GM18526 (cell line): ENCODE data around the gene RREB1.

ENCODE experiments used
- POLR2A ChIP-seq: IDR thresholded peaks from 3 replicates; pipeline ENCODE4 v1.6.1; 2011; ENCODE audit not compliant: insufficient read length; ENCODE audit errors: extremely low read depth

RREB1 gene

DNA sequence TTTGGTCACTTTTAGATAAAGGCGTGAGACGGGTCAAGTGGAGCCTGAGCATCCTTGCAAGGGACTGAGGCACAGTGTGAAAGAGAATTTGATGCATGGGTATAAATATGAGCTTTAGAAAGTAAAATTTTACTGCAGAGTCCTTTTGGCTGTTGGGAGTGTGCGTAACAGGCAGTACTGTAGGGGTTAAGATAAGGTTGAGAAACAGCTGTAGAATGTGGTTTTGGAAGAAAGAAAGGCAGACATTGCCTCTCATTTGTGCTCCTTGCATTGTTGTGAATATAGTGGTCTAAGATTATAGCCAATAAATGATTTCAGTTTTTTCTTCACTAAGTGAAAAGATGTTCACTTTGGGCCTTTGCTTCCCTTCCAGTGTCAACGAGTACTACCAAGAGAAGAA is 73.0 kb downstream of the RREB1 start:
- no peak for TF ChIP-seq POLR2A

DNA sequence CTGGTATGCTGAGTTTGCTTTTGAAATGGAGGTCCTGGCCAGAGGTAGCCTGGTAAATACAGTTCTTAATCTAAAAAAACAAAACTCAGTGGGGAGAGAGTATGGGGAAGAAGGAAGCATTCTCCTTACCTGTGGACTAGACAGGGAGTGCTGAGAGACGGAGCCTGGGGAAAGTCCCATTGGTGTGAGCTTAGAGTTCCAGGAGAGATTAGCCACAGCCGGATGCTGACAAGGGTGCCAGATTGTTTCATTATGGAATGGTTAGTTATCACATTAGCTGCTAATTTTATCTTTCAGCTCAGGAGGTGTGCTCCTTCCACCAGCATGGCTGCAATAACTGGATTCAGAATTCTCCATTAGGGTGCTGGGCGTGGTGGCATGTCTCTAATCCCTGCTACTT is 75.9 kb downstream of the RREB1 start:
- TF ChIP-seq POLR2A, result no peak

DNA sequence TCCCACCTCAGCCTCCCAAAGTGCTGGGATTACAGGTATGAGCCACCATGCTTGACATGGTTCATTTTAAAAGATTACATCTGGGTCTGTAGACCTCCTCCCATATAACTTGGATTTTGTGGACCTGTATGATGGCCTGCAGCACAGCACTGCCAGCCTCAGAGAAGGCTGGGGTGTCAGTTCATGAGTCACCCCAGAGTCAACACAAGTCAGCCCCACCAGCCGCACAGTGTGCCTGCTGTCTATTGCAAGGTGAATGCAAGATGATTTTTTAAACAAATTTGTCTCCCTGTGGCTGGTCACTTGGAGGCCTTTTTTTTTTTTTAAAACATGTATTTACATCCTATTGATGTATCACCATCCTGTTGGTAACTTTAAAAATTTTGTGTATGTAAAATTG is 76.7 kb downstream of the RREB1 start:
- TF ChIP-seq POLR2A, result no peak

DNA sequence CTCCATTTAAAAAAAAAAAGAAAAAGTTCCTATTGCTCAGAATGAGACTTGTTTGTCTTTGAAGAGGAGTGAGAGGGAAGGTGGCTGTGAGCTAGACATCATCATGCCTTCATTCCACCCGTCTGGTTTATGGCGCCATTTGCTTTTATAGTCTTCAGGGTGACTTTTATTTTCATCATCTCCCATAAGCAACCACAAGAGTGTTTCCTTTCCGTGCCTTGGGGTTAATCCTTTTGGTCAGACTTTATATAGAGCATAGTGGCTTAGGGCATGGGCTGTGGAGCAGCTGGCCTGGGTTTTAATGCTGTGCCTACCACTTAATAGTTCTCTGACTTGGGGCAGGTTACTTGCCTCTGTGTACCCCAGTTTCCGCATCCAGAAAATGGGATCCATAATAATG is 77.8 kb downstream of the RREB1 start:
- TF ChIP-seq POLR2A, result no peak

DNA sequence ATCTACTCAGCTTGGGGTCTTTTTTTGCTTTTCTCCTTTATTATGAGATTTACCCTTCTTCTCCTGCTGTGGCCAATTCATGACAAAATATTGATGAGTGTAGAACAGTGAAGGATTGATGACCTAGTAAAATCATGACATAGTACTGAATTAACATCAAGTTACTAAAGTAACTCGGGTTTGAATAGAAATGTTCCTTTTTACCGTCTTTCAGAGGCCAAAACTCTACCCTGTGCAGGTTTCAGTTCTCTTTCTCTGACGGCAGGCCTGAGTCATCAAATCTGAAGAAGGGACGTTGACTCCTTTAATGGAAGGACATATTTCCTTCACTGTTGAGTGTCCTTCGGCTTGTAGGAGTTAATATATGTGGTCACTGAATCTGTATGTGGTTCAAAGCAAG is 80.7 kb downstream of the RREB1 start:
- TF ChIP-seq POLR2A, result no peak

DNA sequence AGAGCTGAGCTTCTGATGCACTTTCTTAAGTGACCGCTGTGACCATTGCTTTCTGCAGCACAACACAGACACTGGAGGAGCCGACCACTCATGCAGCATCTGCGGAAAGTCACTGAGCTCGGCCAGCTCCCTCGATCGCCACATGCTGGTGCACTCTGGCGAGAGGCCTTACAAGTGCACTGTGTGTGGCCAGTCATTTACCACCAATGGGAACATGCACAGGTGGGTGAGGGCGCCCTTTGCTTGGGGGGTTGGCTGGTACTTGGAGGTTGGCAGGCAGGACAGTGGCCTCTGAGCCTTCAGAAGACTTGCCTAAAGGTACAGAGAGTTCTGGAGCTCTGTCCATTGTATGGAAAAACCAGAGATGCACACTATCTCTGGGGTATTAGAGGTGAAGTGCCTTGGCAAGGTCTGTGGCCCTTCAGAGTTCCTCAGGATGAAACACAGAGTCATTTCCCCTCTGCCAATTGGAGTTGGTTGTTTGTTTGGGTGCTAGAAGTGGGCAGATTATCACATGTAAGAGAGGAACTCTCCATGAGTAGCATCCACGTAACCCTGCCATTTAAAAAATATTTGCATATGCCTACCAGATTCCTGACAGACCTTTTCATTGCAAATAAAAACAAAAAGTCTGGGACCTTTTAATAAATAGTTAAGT is 81.5 kb downstream of the RREB1 start:
- TF ChIP-seq POLR2A, result no peak

DNA sequence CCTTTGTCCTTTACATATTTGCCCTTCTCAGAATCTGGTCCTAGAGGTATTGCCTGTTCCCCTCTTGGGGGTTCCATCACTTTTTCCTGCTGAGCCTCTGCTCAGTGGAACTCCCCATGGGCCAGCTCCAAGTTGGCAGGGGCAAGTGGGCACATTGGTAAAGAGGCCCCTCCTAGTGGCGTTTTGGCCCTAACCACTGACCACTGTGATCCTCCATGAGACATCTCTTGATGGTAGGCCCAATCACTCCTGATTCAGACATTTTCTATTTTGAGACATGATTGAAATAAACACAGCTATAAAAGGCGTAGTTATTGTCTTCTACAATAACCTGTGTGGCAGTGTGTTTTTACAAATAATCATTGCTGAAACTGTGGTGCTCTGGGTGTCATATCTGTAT is 83.0 kb downstream of the RREB1 start:
- TF ChIP-seq POLR2A, result no peak

DNA sequence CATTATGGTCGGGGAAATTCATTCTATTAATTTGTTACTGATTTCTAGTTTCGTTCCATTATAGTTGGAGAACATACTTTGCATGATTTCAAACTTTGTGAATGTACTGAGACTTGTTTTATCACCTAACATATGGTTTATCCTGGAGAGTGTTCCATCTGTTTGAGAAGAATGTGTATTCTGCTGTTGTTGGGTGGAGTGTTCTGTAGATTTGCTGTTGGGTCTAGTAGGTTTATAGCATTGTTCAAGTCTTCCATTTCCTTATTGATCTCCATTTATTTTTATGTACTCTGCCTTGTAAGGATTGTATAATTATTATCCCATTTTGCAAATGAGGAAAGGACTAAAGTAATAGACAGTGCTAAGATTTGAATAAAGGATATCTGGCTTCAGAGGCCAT is 85.4 kb downstream of the RREB1 start:
- TF ChIP-seq POLR2A, result no peak

DNA sequence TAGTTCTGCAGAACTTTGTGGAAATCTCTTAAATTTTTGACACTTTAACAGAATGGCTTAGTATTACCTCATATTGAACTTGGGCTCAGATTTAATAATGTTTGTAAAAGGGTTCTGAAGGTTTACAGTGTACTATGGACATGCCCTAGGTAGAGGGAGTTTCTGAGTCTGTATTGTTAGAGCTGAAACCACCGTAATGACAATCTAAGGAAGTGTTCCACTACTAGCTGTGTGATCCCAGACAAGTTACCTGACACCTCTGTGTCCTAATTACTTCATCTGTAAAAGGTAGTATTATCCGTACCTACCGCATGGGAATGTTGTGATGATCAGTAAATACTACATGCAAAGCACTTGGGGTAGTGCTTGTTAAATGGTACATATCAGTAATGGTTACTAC is 86.9 kb downstream of the RREB1 start:
- no peak for TF ChIP-seq POLR2A

DNA sequence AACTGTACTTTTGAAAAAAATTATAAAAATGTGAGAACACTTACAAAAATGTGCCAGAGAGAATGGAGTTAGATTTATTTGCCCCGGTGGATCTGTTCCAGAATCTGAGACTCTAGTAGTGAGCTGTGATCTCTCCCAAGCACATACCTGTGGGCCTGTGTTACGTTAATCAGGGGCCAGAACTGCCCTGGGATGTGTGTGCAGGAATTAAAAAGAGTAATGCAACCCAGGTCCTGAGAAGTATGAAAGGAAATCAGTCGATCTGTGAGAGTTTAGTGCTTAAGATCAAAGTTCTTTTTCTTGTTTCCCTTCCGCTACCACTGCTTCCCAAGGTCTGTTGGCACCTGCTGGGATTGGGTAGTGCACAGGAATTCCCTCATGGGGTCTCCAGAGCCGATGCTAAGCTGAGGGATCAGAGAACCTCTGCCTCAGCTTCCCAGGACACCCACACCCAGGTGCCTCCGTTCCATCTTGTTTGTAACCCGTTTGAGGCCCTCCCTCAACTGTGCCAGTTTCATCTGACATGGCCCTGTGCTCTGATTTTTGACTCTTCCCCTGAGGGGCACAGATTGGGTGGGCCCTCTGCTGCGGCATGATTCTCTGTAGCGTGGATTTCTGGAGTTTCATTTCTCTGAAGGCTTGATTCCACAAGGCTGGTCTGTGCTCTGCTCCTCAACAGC is 87.7 kb downstream of the RREB1 start:
- no peak for TF ChIP-seq POLR2A

DNA sequence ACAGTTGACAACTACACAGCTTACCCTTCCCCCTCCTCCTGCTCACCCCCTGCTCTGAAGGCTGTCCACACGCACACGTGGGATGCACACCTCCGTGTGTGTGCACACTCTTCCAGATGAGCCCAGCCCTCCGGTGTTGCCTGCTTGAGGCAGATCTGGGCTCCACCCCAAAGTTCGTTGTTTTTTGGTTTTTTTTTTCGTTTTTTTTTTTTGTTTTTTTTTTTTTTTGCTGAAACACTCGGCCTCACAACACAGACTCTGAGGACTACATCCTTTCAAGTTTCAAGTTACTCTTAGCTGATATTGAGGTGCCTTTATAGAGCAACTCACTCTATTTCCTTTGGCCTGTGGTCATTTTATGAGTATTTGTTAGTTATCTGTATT is 88.2 kb downstream of the RREB1 start:
- TF ChIP-seq POLR2A, result no peak

DNA sequence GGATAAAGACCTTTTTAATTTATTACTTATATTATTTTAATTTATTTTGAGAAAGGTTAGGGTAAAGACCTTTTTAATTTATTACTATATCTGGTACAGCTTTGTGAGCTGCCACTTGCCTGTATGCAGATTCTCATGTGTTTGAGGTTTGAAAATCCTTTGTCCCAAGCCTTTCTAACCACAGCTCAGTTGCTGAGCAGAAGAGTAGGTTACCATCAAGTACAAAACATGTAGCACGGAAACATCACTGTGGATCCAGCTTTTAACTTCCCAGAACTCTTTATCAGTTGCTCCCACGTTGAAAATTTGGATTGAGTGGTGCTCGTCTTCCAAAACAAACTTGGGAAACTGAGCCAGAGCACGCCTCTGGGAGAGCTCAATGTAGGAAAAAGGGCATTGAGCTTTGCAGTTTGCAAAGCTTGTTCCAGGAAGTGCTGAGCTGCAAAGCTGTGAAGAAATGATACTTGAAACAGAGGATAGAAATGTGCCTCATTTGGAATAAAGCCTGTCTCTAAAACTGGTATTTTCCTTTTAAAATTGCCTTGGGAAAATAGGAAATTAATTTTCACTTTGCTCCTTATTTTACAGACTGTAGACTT is 89.0 kb downstream of the RREB1 start:
- TF ChIP-seq POLR2A, result no peak

DNA sequence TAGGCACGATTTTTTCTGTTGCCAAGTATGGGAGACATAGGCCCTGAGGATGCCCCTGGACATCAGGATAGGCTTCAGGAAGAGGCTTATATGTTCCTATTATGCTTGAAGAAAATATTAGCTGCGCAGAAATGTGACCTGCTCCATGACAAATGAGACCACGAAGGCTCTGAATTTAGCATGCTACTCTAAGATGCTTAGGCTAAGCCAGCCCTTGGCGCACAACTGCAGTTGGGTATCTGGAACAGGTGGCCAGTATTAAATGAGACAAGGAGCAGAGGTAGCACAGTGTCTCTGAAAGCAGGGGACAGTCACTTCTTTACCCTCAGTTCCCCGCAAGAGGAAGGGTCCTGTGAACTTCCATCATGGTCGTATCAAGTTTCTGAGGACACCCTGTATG is 90.0 kb downstream of the RREB1 start:
- no peak for TF ChIP-seq POLR2A

DNA sequence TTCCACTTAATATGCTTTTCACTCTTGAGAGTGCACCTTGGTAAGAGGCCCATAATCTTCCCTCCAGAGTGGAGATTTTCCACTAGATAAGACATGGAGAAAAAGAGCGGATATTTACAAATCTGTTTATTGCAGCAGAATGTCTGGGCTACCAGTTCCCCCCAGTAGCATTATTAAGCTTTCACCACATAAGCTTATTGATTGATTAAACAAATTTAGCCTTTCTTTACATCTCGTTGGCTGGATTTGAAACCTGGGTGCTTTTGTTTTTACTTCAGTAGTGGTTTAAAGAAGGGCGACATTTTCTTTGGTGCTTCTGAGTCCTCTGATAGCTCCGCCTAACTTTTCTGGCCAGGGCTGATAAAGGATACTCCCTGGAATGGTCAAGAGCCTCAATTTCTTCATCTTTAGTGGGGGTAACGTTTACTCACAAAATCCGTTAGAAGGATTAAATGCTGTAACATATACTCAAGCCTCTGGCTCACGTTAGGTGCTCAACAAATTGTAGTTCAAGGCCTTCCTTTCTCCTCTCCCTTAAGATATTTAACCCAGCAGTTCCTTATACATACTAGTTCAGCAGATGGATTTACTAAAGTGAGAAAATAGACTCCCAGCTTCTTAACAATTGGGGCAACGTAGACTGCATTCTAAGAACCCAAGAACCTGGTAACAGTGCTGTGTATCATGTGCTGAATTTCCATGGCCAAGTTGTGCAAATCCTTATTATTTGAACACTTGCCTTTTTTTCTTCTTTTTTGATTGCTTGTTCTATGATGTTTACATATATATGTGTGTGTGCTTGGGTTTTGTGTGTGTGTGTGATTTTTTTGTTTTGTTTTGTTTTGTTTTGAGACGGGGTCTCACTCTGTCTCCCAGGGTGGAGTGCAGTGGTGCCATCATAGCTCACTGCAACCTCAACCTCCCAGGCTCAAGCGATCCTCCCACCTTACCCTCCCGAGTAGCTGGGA is 91.4 kb downstream of the RREB1 start:
- TF ChIP-seq POLR2A, result no peak

DNA sequence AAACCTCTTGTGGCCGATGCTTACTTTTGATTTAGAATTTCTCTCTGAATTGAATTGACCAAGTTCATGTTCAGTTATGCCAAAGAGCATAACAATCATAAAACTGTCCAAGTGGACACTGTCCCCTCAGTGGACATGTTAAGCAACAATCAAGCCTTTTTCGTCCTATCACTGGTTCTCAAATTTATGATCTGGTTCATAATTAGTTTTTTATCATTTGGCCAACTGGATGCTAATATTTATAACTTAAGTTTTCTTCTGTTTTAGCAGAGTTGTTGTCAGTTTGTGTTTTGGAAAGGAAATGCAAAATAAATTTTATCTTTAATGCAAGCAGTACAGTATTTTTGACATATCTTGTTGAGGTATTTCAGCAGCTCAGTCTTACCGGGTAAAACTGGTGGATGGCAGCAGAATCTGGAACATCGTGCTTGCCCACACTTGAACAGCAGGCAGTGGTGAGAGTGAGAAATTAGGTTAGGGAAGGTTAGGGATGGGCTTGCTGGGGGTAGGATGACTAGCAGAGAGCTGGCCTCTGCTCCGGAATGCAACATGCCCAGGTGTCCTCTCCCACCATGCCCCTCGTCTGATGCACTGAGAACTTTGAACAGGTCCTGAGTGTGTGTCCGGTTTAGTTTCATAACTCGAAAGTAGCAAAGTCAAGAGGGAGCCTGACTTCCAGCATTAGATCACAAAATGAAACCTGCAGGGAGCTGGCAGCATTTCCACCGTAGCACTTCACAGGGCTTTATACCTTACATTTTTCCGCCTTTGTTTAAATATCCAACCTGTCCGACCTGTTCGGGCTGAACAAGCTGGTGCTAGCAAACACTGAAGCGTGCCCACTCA is 93.1 kb downstream of the RREB1 start:
- TF ChIP-seq POLR2A, result no peak
